HG03060 (cell line): Measurements from ENCODE around the gene PRUNE1.

ENCODE experiments used
- ATAC-seq: cut with Tn5 transposase; IDR thresholded peaks from one replicate; pipeline ENCODE4 v1.9.1; 2021; ENCODE audit warnings: low read depth, moderate number of reproducible peaks; ENCODE audit not compliant: unreplicated experiment

The PRUNE1 gene

GRCh38 chr1:151003180-151003579 is 5.1 kb upstream of the PRUNE1 start:
- no peak for ATAC-seq

- ATAC-seq = no peak
Measured at GRCh38 chr1:151005729-151006319, 2.4 kb upstream of the PRUNE1 start.

- no peak for ATAC-seq
Measured at GRCh38 chr1:151006327-151007052, 1.8 kb upstream of the PRUNE1 start, which contains the start of gene MINDY1. Gene MINDY1 (minus strand): TSS chr1:151006902. CDS start chr1:151002617, 4,285 bp downstream.

- no peak for ATAC-seq
Measured at GRCh38 chr1:151007853-151008243, 401 bp upstream of the PRUNE1 start.

DNA sequence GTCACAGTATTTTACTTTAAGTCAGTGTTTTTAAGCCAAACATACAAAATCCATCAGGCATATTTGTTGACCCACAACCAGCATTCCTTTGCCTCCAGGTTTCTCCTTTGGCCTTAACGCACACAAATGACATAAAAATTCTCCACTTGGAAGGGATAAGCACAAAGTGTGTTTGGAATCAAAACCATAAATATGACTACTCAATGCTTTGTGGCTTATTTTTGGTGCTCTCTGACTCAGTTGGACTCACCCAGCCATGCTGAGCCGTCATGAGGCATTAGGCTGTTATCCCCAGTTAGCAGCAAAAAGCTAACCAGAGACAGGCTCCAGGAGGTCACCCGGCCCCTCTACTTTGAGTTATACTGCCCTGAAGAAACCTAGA is 948 bp downstream of the PRUNE1 start:
- no peak for ATAC-seq

GRCh38 chr1:151009674-151010345 is 1.6 kb downstream of the PRUNE1 start:
- no peak for ATAC-seq

- no peak for ATAC-seq
Measured at GRCh38 chr1:151010346-151010726, 2.1 kb downstream of the PRUNE1 start.

- ATAC-seq = no peak
Measured at GRCh38 chr1:151011154-151011850, 3.1 kb downstream of the PRUNE1 start.

DNA sequence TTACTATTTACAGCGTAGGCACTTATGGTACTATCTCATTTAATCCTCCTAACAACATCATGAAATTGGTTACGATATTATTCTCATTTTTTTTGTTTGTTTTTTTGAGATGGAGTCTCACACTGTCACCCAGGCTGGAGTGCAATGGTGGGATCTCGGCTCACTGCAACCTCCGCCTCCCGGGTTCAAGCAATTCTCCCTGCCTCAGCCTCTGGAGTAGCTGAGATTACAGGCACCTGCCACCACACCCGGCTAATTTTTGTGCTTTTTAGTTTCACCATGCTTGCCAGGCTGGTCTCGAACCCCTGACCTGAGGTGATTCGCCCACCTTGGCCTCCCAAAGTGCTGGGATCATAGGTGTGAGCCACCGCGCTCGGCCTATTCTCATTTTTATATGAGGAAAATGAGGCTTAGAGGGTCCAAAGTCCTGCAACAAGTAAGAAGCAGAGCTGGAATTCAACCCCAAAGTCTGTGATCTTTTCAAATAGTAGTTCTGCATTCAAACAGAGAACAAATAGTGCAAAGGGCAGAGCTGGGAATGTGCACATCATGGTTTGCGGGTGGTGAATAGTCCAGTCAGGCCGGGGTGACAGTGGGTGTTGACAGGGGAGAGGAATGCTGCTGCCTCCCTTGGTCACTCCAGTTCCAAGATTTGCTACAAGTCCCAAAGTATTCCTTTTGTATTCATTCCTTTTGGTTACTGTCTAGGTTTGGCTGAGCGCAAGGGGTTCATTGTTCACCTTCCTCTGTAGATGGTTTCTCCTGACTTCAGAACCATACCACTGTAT is 4.6 kb downstream of the PRUNE1 start:
- ATAC-seq = no peak

DNA sequence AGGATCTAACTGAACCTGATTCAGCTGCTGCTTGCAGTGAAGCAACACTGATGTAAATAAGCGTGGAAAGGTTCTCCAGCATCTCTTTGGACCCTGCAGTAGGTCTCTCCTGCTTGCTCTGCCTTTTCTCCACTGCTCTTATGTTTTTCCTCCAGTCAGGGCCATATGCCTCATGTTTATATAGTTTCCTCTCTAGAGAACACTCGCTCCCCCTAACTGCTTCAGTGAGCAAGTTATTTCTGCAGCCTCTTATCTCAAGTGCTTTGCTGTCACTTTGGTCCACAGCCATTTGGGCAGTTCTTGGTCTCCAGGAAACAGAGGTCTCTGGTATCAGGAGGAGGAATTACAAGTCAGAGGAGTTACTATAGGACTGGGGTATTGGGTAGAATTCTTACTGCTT is 5.3 kb downstream of the PRUNE1 start:
- ATAC-seq = no peak

DNA sequence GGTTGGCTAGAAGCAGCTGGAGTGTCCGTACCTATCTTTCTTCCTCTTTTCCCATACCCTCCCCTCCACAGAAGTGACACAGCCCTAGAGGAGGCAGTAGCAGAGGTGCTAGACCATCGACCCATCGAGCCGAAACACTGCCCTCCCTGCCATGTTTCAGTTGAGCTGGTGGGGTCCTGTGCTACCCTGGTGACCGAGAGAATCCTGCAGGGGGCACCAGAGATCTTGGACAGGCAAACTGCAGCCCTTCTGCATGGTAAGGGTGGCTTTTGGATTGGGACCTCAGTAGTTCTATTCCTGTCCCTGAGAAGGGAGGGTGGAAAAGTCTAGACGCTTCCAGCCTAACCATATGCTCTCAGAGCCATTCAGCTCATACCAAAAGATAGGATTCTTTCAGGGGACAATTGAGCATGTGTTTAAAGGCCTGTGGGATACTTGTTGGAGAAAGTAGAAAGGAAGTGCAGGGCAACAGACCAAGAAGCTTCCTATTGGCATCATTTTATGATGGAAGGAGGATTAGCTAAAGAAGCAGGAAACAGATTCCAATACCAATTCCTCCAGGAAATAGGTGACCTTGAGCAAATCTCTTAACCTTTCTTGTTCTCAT is 16.4 kb downstream of the PRUNE1 start:
- no peak for ATAC-seq

DNA sequence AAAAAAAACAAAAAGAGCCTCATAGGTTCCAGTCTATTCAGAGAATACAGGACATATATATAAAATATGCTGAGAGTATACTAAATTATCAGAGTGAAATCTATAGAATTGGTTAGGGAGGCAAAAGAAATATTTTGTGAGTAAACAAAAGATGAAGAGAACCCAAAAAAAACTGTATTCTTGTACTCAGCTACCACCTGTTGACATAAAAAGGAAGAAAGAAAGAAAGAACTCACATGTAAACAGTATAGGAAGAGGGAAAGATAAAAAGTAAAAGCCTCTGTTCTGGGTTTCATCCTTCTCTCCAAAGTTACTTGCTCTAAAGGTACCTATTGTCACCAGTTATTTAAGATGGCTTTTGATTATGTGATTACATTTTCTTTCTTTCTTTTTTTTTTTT is 18.2 kb downstream of the PRUNE1 start:
- no peak for ATAC-seq

DNA sequence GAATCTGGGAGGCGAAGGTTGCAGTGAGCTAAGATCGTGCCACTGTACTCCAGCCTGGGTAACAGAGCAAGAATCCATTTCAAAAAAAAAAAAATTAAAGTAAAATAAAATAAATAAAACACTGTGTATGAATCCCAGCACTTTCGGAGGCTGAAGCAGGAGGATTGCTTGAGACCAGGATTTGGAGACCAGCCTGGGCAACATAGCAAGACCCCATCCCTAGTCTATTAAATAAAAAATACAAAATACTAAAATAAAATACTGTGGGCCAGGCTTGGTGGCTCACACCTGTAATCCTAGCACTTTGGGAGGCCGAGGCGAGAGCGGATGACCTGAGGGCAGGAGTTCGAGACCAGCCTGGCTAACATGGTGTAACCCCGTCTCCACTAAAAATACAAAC is 23.9 kb downstream of the PRUNE1 start:
- no peak for ATAC-seq

DNA sequence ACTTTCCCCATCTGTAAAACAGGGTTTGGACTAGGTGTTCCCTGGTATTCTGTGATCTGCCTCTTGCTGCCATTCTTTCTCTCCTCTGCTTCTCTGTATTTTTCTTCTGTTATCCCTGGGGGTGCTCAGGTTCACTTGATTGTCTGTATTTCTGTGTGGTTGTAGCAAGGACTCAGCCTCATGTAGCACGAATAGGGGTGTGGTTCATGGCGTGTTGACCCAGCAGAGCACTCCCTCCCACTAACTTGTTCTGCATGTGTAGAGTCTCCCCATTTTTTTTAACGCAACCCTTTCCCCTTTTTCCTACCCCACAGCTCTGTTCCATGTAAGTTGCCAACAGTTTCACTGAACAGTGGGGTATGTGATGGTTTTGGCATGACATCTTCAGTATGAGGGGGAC is 26.9 kb downstream of the PRUNE1 start:
- ATAC-seq = no peak

DNA sequence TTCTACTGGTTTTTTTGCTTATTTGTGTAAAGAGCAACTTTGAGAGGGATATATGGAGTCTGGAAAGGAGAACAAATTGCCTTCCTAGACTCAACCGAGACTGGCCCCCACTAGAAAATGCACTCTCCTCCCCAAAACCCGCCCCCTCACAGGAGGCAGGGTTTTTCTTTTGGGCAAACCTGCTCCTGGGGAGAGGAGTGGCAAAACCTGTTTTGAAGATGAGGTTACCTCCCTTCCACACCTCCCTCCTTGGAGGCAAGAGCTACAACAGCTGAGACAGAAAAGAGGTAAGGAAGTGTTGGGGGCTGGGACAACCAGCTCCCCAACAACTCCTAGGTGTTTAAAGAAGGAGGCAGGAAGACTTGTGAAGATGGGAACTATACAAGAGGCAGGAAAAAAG is 28.1 kb downstream of the PRUNE1 start, which contains the start of gene BNIPL:
Gene BNIPL, plus strand, starts transcription at position 231 of the 400 bp plus-strand sequence. Its CDS starts 140 bp downstream, at position 371.
- no peak for ATAC-seq

- ATAC-seq = no peak
Measured at GRCh38 chr1:151037032-151037431, 28.8 kb downstream of the PRUNE1 start.

DNA sequence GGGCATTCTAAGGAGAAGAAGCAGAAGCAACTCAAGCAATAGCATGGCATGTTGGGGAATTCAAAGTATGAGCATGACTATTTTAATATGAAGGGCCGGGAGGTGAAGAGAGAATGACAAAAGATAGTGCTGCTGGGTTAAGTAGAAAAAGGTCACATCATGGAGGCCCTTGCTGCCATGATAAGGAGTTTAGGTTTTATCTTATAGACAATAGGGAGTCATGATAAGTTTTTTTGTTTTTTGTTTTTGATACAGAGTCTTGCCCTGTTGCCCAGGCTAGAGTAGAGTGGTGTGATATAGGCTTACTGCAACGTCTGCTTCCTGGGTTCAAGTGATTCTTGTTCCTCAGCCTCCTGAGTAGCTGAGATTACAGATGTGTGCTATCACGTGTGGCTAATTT is 31.3 kb downstream of the PRUNE1 start:
- ATAC-seq = no peak

- no peak for ATAC-seq
Measured at GRCh38 chr1:151043163-151043562, 34.9 kb downstream of the PRUNE1 start.

DNA sequence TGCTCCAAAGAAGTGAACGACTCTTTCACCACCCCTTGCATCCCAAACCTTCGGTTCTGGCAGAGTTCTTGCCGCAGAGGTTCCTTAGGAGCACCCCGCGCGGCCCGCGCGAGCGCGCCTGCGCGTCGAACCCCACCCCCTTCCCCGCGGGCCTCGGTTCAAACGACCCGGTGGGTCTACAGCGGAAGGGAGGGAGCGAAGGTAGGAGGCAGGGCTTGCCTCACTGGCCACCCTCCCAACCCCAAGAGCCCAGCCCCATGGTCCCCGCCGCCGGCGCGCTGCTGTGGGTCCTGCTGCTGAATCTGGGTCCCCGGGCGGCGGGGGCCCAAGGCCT is 39.3 kb downstream of the PRUNE1 start, which contains the start of gene C1orf56:
Gene C1orf56, plus strand, starts transcription at position 161 of the 334 bp plus-strand sequence. Its CDS starts 97 bp downstream, at position 258.
- ATAC-seq = no peak
